WTC11 (cell line): Measurements from ENCODE around the gene TUBGCP3. TPM values are rescaled to one million over a fixed set of nuclear protein-coding genes. Genes with fewer than 3 reads are reported as not detected.

Experiments
- ATAC-seq: fragments of 200-7000 bp; cut with Tn5 transposase; 2 replicates; pipeline ENCODE4 v1.10.0; 2021; ENCODE audit warnings: mild to moderate bottlenecking, moderate library complexity
- CTCF ChIA-PET: fragments of 300-600 bp; sonication (Branson Sonifier 250); formaldehyde crosslinking; loops from one replicate; lab custom pipeline; 2021; ENCODE audit warnings: antibody characterized with exemption; lab: Charles Lee
- POLR2A ChIA-PET: fragments of 350-600 bp; sonication (Branson Sonifier 250); formaldehyde crosslinking; loops from one replicate; lab custom pipeline; 2021; ENCODE audit warnings: antibody characterized with exemption; lab: Charles Lee
- DNase-seq: peaks from one replicate; pipeline ENCODE4 v3.0.0; 2021; ENCODE audit warnings: low spot score
- H3K27ac Mint-ChIP-seq: 2 replicates; pipeline ENCODE4 v1.8.0; 2021; ENCODE audit warnings: mixed read lengths
- H3K27me3 Mint-ChIP-seq: 2 replicates; pipeline ENCODE4 v1.8.0; 2021; ENCODE audit warnings: low read depth, mild to moderate bottlenecking, moderate library complexity, mixed read lengths
- H3K36me3 Mint-ChIP-seq: 2 replicates; pipeline ENCODE4 v1.8.0; 2021; ENCODE audit warnings: mixed read lengths
- H3K4me1 Mint-ChIP-seq: 2 replicates; pipeline ENCODE4 v1.8.0; 2022; ENCODE audit warnings: mixed read lengths
- H3K4me3 Mint-ChIP-seq: 2 replicates; pipeline ENCODE4 v1.8.0; 2021; ENCODE audit warnings: mild to moderate bottlenecking, moderate library complexity, mixed read lengths
- H3K9me3 Mint-ChIP-seq: 2 replicates; pipeline ENCODE4 v1.8.0; 2021; ENCODE audit warnings: mixed read lengths
- CREM ChIP-seq: sonication (generic); formaldehyde crosslinking; IDR thresholded peaks from 2 replicates; pipeline ENCODE4 v1.8.1; 2022; ENCODE audit warnings: mild to moderate bottlenecking, missing genetic modification reagents, moderate library complexity
- ETV6 ChIP-seq: sonication (generic); formaldehyde crosslinking; IDR thresholded peaks from 2 replicates; pipeline ENCODE4 v1.8.1; 2022; ENCODE audit warnings: mild to moderate bottlenecking, missing genetic modification reagents
- FOXJ3 ChIP-seq: sonication (generic); formaldehyde crosslinking; IDR thresholded peaks from 2 replicates; pipeline ENCODE4 v1.9.0; 2021; ENCODE audit warnings: missing genetic modification reagents, mild to moderate bottlenecking, borderline replicate concordance
- FOXK1 ChIP-seq: sonication (generic); formaldehyde crosslinking; IDR thresholded peaks from 2 replicates; pipeline ENCODE4 v1.8.0; 2022; ENCODE audit warnings: mild to moderate bottlenecking, moderate library complexity, missing genetic modification reagents
- NFATC4 ChIP-seq: fragments of 250-450 bp; sonication (Bioruptor Pico); IDR thresholded peaks from 2 replicates; pipeline ENCODE4 v1.9.0; 2021; ENCODE audit warnings: mild to moderate bottlenecking
- ZNF219 ChIP-seq: sonication (generic); formaldehyde crosslinking; IDR thresholded peaks from 2 replicates; pipeline ENCODE4 v1.8.0; 2023; ENCODE audit warnings: missing genetic modification reagents, mild to moderate bottlenecking, borderline replicate concordance
- ZNF416 ChIP-seq: fragments of 250-450 bp; sonication (Bioruptor Pico); IDR thresholded peaks from 2 replicates; pipeline ENCODE4 v1.9.0; 2021; ENCODE audit warnings: mild to moderate bottlenecking, inconsistent platforms
- total RNA-seq: library from RNA; stranded (reverse); gene quantifications from 3 replicates; pipeline ENCODE4 v1.2.3, GENCODE V29; 2021
- TF ChIP-seq, protein P1 (sequence below): sonication (generic); formaldehyde crosslinking; IDR thresholded peaks from 2 replicates; pipeline ENCODE4 v1.8.0; 2023; ENCODE audit warnings: missing genetic modification reagents
- TF ChIP-seq, protein P2 (sequence below): sonication (generic); formaldehyde crosslinking; IDR thresholded peaks from 2 replicates; pipeline ENCODE4 v1.8.0; 2022; ENCODE audit warnings: mild to moderate bottlenecking, missing genetic modification reagents
- TF ChIP-seq, protein P3 (sequence below): sonication (generic); formaldehyde crosslinking; IDR thresholded peaks from 2 replicates; pipeline ENCODE4 v1.8.0; 2022; ENCODE audit warnings: missing genetic modification reagents
- TF ChIP-seq, protein P4 (sequence below): sonication (generic); formaldehyde crosslinking; IDR thresholded peaks from 2 replicates; pipeline ENCODE4 v1.8.1; 2022; ENCODE audit warnings: low read depth, mild to moderate bottlenecking, moderate library complexity, missing genetic modification reagents, borderline replicate concordance
- TF ChIP-seq, protein P5 (sequence below): sonication (generic); formaldehyde crosslinking; IDR thresholded peaks from 2 replicates; pipeline ENCODE4 v1.8.1; 2022; ENCODE audit warnings: low read depth, missing genetic modification reagents, borderline replicate concordance
- TF ChIP-seq, protein P6 (sequence below): sonication (generic); formaldehyde crosslinking; conservative IDR thresholded peaks from 2 replicates; pipeline ENCODE4 v1.8.1; 2023; ENCODE audit warnings: mild to moderate bottlenecking, low read depth, missing genetic modification reagents, moderate library complexity

TUBGCP3 gene
- total RNA-seq, 1 experiment from 2014 or later: 29.9 TPM

DNA sequence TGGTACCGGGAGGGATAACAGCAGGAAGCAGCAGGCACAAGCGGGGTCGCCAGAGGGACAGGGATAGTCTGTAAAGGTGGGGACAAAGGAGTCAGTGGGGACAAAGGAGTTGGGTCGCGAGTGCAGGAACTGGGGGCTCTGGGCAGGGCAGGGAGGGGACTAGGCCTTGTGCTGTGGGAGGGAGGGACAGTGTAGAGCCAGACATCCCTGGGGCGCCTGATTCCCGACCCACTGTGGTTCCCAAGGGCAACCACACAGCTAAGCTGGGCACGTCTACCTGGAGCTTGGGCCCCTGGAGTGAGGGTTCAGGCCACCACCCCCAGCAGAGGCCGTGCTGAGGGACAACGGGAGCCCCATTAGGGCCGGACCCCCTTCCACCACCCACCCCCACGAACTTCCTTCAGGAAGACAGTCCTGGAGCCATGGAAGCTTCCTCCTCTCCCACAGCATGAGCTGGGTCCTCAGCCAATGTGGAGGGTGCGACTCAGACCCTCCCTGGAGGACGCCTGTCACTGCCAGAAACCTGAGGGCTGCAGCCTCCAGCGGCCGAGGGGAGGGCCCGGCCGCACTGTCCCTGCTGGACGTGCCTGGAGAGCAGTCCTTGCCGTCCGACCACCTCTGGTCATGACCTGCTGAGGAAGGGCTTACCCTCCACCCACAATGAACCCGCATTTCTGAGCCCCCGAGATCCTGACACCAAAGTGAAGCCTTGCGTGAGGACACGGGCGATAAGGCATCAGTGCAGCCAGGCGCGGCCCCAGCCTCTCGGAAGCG, 133.9 kb downstream of the TUBGCP3 start (continued):
- TF ChIP-seq, protein P1, sequence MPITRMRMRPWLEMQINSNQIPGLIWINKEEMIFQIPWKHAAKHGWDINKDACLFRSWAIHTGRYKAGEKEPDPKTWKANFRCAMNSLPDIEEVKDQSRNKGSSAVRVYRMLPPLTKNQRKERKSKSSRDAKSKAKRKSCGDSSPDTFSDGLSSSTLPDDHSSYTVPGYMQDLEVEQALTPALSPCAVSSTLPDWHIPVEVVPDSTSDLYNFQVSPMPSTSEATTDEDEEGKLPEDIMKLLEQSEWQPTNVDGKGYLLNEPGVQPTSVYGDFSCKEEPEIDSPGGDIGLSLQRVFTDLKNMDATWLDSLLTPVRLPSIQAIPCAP (CRISPR knock-in tag): no peak

DNA sequence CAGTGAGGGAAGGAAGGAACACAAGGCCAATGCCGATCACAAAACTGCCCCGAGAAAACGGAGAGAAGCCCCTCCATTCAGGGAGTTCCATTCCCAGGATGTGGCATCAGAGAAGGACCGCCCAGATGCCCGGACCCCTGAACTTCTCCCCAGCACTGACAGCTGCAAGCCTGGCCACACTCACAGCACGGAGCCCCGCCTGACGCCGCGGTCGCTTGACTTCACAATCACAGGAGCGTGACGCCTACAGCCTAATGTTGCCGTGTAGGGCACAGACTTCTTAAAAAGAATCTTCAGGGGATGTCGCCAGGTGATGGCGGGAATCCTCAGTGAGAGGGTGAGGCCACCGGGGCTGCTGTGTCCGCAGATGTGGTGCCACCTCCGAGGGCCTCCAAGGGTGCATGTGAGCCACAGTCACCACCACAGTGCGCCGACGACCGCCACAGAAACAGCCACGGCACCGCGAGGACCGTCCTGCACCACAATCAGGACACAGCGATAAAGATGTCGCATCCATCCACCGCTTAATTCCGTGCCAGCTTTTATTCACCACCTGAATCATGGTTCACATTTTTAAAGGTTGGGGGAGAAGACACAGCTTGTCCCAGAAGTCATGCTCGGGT, 134.6 kb downstream of the TUBGCP3 start:
- Mint-ChIP-seq H3K4me1 (no peaks in the 10 kb centered on the region), H3K27ac (no peak overlapping the region), H3K27me3 (no peaks in the 10 kb centered on the region), H3K9me3 (peaks cover 6% of the 10 kb centered on the region), H3K36me3 (no peaks in the 10 kb centered on the region), H3K4me3 (no peak overlapping the region)
- ChIA-PET CTCF (interaction anchor here (1.9 to 3.3 kb wide), 2 partner anchors 10 to 57 kb away, joined by 5 to 18 read pairs; no protein-coding TSS in a partner anchor), POLR2A (no interaction called here)
- TF ChIP-seq, protein P2, sequence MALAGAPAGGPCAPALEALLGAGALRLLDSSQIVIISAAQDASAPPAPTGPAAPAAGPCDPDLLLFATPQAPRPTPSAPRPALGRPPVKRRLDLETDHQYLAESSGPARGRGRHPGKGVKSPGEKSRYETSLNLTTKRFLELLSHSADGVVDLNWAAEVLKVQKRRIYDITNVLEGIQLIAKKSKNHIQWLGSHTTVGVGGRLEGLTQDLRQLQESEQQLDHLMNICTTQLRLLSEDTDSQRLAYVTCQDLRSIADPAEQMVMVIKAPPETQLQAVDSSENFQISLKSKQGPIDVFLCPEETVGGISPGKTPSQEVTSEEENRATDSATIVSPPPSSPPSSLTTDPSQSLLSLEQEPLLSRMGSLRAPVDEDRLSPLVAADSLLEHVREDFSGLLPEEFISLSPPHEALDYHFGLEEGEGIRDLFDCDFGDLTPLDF (CRISPR knock-in tag): no peak
- TF ChIP-seq, protein P3, sequence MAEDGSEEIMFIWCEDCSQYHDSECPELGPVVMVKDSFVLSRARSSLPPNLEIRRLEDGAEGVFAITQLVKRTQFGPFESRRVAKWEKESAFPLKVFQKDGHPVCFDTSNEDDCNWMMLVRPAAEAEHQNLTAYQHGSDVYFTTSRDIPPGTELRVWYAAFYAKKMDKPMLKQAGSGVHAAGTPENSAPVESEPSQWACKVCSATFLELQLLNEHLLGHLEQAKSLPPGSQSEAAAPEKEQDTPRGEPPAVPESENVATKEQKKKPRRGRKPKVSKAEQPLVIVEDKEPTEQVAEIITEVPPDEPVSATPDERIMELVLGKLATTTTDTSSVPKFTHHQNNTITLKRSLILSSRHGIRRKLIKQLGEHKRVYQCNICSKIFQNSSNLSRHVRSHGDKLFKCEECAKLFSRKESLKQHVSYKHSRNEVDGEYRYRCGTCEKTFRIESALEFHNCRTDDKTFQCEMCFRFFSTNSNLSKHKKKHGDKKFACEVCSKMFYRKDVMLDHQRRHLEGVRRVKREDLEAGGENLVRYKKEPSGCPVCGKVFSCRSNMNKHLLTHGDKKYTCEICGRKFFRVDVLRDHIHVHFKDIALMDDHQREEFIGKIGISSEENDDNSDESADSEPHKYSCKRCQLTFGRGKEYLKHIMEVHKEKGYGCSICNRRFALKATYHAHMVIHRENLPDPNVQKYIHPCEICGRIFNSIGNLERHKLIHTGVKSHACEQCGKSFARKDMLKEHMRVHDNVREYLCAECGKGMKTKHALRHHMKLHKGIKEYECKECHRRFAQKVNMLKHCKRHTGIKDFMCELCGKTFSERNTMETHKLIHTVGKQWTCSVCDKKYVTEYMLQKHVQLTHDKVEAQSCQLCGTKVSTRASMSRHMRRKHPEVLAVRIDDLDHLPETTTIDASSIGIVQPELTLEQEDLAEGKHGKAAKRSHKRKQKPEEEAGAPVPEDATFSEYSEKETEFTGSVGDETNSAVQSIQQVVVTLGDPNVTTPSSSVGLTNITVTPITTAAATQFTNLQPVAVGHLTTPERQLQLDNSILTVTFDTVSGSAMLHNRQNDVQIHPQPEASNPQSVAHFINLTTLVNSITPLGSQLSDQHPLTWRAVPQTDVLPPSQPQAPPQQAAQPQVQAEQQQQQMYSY (CRISPR knock-in tag): 0 out of 2 replicates have a peak, but pooled peaks have one; percentile 52
- DNase-seq (no peak), ATAC-seq (no peak)

DNA sequence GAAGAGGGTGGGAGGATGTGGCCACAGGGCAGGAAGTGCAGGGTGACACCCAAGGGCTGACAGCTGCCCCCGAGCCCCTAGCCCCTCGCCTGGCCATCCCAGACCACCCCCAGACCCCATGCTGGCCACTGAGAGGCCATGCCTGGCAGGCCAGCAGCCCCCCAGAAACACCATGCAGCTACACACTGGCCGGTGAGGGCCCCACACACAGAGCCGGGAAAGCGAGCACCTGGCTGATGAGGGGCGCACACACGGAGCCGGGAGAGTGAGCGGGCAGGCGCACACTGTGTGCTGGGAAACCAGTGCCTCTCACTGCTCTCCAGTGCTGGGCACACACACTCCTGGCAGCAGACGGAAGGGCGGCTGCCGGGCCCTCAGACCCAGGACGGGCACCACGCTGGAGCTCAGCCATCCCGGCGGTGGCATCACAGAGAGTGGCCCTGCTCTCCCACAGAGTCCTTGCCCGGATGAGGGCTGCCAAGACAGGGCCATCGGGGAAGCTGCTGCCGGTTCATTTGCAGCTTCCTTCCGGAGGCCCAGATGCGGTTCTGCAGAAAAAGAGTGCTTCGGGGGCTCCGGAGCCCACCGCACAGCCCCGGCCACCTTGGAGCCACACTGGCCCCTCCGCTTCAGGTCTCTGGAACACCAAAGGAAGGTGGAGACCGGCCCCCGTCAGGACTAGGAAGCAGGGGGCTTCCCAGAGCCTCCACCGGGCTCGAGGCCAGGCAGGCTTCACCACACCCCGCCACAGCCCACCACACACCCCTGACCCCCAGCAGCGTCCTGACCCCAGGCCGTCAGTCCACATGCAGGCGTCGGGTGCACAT, 135.4 kb downstream of the TUBGCP3 start:
- Mint-ChIP-seq H3K27ac (no peak overlapping the region), H3K4me1 (no peaks in the 10 kb centered on the region), H3K27me3 (no peaks in the 10 kb centered on the region), H3K36me3 (no peaks in the 10 kb centered on the region), H3K9me3 (peaks cover 6% of the 10 kb centered on the region), H3K4me3 (no peak overlapping the region)
- POLR2A ChIA-PET: no interaction called here
- ATAC-seq: no peak
- CTCF ChIA-PET: no interaction called here
- no peak for DNase-seq
- TF ChIP-seq, protein P4, sequence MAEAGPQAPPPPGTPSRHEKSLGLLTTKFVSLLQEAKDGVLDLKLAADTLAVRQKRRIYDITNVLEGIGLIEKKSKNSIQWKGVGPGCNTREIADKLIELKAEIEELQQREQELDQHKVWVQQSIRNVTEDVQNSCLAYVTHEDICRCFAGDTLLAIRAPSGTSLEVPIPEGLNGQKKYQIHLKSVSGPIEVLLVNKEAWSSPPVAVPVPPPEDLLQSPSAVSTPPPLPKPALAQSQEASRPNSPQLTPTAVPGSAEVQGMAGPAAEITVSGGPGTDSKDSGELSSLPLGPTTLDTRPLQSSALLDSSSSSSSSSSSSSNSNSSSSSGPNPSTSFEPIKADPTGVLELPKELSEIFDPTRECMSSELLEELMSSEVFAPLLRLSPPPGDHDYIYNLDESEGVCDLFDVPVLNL (CRISPR knock-in tag): no peak
- TF ChIP-seq, protein P5, sequence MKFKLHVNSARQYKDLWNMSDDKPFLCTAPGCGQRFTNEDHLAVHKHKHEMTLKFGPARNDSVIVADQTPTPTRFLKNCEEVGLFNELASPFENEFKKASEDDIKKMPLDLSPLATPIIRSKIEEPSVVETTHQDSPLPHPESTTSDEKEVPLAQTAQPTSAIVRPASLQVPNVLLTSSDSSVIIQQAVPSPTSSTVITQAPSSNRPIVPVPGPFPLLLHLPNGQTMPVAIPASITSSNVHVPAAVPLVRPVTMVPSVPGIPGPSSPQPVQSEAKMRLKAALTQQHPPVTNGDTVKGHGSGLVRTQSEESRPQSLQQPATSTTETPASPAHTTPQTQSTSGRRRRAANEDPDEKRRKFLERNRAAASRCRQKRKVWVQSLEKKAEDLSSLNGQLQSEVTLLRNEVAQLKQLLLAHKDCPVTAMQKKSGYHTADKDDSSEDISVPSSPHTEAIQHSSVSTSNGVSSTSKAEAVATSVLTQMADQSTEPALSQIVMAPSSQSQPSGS: no peak
- TF ChIP-seq, protein P6, sequence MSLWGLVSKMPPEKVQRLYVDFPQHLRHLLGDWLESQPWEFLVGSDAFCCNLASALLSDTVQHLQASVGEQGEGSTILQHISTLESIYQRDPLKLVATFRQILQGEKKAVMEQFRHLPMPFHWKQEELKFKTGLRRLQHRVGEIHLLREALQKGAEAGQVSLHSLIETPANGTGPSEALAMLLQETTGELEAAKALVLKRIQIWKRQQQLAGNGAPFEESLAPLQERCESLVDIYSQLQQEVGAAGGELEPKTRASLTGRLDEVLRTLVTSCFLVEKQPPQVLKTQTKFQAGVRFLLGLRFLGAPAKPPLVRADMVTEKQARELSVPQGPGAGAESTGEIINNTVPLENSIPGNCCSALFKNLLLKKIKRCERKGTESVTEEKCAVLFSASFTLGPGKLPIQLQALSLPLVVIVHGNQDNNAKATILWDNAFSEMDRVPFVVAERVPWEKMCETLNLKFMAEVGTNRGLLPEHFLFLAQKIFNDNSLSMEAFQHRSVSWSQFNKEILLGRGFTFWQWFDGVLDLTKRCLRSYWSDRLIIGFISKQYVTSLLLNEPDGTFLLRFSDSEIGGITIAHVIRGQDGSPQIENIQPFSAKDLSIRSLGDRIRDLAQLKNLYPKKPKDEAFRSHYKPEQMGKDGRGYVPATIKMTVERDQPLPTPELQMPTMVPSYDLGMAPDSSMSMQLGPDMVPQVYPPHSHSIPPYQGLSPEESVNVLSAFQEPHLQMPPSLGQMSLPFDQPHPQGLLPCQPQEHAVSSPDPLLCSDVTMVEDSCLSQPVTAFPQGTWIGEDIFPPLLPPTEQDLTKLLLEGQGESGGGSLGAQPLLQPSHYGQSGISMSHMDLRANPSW (CRISPR knock-in tag): no peak
- TF ChIP-seq, protein P3 (CRISPR knock-in tag): no peak
- TF ChIP-seq ZNF219 (CRISPR knock-in tag) (no peak), ZNF416 (CRISPR knock-in tag) (no peak), FOXJ3 (no peak), NFATC4 (CRISPR knock-in tag) (no peak), CREM (CRISPR knock-in tag) (no peak), FOXK1 (CRISPR knock-in tag) (no peak), ETV6 (CRISPR knock-in tag) (no peak)
